NOMO-1 treated with DMSO at 0.1 percent for 48 hours (cell line): ENCODE results near the gene TFDP2.
"Not testable (repeated sequence)": the region's sequence is repeated elsewhere in the genome, so short reads cannot be mapped to it uniquely, and the experiment has no call there.

ENCODE experiments used
- DNase-seq: peaks from one replicate; lab custom pipeline; 2025; ENCODE audit not compliant: unreplicated experiment; lab: John Stamatoyannopoulos, UW

Gene TFDP2

DNA sequence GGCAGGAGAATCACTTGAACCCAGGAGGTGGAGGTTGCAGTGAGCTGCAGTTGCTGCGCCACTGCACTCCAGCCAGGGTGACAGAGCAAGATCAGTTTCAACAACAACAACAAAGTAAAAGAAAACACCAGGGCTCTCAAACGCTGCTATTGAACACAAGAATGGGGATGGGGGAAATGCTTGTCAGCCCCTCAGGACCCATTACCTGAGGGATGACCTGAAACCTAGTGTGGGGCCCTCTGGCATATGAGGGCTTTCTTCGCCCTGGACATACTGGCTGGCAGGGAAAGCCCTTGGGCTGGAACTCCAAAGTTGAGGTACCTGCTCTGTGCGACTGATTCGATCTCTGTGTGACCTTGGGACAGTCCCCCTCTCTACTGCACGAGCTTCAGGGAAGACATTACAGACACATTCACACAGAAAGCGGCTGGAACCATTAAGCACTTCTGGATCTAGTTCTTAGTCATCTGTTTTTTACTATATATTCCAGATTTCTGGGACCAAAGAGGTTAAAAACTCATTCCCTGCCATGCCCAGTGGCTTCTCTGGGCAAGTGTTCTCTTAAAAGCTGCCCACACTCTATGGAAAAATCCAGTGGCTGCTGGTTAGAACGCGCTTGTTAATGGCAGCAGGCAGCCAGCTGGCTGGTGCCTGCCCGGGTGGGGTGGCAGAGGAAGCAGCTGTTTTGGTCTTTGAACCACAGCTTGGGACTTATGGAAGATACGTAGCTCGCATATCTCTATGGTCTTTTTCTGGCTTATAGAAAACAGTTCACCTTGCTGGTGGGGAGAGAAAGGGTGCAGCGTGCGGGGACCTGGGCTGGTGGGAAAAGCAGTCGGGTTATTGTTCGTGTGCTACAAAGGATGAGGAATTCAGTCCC, 215.7 kb downstream of the TFDP2 start:
- DNase-seq = no peak

DNA sequence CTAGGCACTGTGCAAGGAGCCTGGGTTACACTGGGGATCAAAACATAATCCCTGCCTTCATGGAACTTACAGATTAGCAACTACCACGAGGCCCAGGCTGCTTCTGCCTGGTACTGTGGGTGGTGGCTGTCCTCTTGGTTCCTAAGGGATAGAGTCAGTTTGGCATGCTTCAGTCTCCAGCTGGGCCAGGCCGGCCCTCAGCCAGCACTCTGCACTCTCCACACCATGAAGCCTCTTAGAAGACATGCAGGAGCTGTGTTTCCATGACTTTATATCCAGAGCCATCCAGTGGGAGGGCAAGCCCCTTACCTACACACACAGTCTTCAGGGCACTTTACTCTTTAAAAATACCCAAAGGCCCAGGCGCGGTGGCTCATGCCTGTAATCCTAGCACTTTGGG, 218.5 kb downstream of the TFDP2 start:
- DNase-seq = no peak

DNA sequence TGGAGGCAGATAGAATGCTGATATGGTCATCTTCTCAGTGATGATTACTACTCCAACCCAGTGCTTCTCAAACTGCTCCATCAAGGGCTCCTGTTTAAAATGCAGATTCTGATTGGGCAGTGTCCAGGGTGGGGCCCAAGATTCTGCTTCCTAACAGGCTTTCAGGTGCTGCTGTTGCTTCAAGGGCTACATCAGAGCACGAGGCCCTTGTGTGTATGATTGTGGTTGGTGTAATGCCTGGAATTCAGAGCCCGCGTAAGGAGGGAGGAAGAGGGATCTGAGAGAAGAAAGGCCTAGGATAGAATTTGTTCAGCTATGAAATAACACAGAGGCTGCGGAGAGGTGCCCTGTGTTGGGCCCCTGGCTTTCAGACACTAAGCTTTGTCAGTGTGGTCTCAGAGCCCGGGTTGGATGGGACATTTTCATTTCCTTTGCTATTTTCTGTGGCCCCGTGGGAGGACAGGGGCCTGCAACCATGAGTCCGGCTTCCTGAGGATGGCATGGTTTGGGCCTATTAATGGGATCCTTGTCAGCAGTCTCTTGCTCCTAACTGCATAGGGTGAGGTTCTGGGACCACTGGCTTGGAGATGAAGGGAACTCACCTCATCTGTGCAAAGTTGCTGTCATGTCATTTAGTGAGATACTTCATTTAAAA, 219.9 kb downstream of the TFDP2 start:
- no peak for DNase-seq

DNA sequence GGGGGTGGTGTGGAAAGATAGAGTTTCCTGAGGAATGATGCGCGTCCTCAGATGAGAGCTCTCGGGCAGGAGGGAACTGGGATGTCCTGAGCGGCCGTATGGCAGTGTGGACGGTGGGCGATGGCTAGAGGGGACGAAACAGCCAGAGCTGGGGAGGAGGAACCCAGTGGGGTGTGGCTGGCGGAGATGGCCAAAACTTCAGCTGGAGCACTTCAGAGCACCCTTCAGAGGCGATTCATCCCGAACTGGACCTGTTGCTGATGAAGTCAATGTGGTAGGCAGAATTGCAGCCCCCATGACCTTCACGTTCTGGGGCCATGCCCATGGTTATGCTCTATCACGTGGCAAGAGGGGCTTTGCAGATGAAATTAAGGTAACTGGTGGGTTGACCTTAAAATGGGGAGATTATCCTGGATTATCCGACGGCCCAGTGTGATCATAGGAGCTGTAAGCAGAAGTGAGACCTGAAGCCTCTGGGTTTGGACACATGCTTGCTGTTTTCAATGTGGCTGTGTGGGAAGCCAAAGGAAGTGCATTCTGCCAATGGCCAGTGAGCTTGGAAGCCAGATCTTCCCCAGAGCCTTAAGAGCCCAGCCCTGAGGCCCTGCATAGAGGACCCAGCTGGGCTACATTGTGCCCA, 220.6 kb downstream of the TFDP2 start:
- DNase-seq = no peak

DNA sequence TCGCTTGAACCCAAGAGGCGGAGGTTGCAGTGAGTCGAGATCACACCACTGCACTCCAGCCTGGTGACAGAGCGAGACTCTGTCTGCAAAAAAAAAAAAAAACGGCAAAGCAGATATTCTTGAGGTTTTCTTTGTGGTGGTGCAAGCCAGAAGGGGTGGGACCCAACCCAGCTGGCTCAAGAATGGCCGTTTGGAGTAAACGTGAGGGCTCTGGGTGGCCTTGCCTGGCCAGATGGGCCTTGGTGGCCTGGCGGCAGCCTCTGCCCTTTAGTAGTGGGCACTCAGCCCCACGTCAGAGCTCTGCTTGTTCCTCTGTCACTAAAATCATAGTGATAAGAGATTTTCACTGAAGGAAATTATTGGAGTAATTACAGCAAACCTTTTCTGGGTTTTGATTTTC, 222.4 kb downstream of the TFDP2 start:
- no peak for DNase-seq

DNA sequence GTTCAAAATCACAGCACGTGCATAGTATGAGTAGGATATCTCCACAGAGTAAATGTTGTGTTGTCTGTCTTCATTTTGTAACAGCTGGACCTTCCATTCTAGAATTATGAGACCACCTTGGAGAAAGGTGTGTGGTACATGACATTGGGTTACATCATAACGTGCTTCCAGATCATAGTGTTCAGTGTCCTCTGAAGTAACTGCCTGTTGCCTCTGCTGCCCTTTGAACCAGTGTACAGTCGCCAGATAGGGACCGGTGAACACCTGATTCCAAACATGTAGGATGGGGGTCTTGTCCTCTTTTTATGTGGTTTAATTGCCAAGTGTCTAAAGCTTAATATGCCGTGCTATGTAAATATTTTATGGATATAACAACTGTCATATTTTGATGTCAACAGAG, 223.7 kb downstream of the TFDP2 start:
- DNase-seq = not testable (repeated sequence)

DNA sequence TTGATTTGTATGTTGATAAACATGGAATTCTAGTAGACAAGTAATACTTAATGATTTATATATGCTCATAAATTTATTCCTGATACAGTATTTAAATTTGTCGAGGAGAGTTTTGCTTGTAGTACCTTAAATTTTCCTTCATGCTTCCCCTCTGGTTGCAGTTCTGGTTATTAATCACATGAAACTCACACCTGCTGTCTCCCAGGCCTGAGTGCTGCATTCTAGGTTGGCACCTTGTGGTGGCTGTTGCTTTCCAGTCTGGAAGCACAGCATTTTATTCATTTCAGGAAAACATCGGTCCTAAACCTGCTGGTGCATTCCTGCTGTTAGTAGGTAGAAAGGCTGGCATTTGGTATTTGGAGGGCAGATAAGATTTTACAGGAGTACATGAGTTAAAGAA, 228.0 kb downstream of the TFDP2 start:
- no peak for DNase-seq

DNA sequence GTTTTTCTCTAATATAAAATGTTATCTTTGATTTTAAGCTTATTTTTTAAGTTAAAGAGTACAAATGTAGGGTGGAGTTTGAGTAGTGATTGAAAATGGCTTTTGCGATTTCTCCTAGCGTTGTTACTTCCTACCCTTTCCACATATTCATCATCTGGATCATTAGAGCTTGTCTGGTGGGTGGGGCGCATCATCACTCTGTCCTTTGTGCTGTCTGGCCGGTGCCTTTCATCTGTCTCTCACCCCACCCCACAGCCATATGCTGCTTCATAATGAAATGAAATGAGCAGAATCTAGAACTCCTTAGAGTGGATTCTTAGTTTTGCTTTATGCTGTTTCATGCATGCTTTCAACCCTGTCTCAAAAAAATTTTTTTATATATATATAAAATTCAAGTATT, 228.6 kb downstream of the TFDP2 start:
- DNase-seq = no peak

DNA sequence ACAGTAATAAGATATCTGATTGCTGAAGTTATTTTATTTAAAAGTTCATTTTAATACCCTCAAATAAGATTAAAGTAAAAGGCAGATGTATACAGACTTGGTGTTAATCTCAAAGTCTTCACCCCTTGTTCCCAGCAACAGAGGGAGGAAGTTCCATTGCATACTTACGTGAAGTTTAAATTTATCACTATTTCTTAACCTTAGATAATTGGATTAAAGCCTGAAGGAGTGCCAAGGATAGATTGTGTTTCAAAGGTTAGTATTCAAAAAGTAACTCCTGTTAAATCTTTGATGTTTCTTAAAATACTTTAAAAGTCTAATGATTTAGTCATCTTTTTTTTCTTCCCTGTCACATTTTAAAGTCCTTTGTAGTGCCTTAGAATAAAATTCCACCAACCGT, 233.6 kb downstream of the TFDP2 start:
- no peak for DNase-seq

DNA sequence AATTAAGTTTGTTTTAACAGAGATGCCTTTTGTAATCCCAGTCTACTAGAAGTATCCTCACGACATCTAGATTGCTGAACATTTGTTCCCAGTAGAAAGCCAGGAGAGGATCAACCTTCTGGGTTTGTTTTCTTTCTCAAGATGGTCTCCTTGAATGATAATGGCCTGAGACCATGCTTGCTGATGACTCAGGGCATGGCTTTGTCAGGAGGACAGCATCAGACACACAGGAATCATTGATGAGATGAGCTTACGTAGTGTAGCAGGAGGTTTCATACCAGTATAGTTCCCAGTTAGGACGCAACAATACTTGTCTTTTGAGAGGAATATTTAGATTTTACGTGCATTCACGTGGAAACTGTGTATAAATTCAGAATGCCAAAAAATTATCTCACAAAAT, 234.3 kb downstream of the TFDP2 start:
- DNase-seq = no peak

DNA sequence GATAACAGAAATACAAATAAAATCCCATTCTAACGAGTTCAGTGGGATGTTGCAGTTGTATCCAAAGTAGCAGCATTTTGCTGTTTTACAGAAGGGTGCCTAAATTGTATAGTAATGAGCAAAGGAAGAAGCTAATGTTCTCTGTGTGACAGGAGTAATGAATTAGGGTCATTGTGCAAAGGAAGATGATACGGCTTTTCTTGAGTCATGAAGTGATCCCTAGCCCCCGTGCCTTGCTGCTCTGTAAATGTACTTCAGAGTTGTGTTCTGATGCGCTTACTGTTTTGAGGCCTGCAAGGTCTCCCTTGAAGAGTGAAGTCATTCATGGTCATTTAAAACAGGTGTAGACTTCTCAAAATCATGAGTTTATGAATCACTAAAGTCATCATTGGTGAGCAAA, 235.0 kb downstream of the TFDP2 start:
- peak; percentile 15 for DNase-seq

DNA sequence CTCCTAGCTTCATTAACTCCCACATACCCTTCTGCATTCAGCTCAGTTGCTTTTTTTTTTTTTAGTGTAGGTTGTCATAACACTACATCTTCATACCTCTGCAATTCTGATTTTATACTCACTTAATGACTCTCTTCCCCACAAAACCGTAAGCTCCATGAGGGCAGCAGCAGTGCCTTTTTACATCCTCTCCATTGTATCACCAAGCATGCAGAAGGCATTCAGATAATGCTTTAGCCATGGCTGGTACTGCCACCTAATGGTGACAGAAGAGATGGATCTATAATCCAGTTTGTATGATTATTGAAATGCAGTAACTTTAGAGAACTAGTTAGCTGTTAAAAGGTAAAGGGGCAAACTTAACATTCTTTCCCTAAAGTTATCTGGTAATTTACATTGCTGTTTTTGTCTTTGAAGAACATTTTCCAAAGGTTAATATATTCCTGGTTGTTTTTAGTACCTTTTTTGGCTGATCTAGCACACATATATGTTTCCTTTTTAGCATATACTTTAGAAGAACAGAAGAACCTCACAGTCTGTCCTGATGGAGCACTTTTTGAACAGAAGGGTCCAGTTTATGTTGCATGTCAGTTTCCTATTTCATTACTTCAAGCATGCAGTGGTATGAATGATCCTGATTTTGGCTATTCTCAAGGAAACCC, 236.1 kb downstream of the TFDP2 start:
- peak; percentile 76 for DNase-seq

DNA sequence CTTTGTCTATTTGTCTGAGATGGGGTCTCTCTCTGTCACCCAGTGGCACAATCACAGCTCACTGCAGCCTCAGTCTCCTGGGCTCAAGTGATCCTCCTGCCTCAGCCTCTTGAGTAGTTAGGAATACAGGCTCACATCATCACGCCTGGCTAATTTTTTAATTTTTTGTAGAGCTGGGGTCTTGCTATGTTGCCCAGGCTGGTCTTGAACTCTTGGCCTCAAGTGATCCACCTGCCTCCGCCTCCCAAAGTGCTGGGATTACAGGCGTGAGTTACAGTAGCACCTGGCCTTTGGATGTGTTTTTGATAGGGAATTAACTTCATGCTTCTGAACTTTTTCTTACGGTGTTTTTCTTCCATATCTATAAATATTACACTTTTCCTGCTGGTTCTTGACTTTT, 239.4 kb downstream of the TFDP2 start:
- DNase-seq = not testable (repeated sequence)

DNA sequence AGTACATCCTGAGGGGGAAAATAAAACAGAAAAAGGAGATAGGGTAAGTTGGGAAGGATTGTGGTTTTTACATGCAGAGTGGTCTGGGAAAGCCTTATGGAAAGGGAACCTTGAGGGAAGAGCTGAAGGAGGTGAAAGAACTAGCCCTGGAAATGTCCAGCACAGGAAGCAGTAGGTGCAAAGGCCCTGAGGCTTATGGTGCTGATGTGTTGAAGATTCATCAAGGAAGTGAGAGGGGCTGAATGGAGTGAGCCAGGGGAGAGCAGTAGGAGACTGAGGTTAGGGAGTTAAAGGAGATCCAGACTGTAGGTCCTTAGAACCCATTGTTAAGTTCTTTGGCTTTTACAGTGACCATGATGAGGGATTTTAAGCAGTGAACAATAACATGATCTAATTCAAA, 239.9 kb downstream of the TFDP2 start:
- DNase-seq = no peak

DNA sequence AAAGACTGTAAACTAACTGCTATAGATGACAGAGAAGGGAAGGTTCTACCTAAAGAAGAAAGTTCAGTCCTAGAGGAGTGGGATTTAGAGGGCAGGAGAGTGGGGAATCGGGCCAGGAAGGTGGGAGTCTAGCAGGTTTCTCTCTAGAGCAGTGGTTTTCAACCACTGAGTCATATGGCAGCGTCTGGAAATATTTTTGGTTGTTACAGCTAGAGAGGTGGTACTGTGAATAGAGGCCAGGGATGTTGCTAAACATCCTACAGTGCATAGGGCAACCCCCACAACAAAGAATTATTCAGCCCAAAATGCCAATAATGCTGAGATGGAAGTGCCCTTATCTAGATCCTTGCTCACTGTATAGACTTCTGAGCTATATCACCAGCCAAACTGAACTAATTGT, 244.2 kb downstream of the TFDP2 start:
- DNase-seq = no peak

DNA sequence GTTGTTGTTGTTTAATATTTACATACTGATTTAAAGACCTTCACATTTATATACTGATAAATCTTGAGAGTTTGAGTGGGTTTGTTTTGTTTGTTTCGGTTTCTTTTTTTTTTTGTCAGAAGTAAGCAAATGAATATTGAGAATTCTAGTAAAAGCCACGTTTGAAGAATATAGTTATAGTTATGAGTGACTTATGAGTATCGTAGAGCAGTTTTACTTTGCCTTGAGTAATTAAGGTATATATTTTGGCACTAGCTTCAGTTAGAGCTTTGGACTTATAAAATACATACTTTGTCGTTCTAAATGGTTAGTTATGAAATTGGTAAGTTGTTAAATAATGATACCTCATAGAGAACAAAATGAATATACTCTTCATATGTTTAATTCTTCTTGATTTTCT, 245.1 kb downstream of the TFDP2 start:
- no peak for DNase-seq

DNA sequence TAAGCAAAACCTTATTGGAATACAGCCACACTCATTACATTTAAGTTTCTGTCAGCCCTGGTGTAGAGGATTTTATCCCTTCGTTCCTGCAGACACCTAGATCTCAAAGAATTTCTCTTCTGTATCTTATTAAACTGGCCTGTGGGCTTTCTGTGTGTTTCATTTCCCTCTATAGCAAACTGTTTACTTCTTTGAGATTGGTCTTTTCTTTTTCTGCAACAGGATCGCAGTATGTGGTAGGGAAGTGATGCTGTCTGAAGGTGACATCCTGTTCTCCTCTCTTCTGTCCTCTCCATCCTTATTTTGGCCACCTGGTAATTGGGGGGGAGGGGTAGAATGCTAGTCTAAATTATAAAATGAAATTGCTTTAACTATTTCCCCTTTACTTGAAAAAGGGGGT, 247.4 kb downstream of the TFDP2 start:
- no peak for DNase-seq

DNA sequence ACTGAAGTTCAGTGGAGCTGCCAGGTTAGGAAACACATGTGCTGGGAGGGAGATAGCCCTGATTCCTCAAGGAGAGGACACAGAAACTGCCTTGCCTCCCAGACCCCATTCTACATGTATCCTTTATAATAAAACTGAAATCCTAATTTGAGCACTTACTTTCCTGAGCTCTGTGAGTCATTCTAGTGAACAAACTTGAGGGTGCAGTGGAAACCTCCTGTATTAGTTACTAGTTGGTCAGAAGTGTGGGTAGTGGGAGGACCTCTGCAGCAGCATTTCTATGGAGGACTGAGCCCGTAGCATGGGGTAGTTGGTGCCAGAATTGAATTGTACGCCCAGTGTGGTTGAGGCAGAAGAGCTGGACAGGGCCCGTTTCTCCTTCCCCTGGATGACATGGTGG, 249.0 kb downstream of the TFDP2 start:
- DNase-seq = no peak

DNA sequence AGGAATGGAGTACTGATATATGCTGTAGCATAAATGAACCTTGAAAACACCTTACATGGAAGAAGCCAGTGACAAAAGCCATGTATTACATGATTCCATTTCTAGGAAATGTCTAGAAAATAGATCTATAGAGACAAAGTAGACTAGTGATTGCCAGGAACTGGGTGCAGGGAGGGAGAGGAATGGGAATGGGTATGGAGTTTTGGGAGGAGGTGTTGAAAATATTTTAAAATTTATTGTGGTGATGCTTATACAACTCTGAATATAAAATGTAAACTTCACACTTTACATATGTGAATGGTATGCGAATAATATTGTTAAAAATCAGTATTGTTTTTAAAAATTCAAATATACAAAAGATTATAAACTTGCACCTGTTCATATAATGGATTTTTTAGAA, 250.4 kb downstream of the TFDP2 start:
- DNase-seq = no peak

DNA sequence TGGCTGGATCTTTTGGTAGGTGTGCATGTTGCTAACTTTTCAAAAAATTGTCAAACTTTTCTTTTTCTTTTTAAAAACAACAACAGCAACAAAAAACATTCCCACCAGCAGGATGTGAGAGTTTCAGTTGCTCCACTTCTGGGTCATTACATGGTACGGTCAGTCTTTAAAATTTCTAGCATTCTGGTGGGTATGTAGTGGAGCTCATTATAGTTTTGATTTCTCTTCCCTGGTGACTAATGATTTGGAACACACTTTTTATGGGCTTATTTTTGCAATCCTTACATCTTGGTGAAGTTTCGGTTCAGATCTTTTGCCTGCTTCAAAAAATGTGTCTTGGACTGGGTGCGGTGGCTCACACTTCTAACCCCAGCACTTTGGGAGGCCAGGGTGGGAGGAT, 253.6 kb downstream of the TFDP2 start:
- DNase-seq = no peak

DNA sequence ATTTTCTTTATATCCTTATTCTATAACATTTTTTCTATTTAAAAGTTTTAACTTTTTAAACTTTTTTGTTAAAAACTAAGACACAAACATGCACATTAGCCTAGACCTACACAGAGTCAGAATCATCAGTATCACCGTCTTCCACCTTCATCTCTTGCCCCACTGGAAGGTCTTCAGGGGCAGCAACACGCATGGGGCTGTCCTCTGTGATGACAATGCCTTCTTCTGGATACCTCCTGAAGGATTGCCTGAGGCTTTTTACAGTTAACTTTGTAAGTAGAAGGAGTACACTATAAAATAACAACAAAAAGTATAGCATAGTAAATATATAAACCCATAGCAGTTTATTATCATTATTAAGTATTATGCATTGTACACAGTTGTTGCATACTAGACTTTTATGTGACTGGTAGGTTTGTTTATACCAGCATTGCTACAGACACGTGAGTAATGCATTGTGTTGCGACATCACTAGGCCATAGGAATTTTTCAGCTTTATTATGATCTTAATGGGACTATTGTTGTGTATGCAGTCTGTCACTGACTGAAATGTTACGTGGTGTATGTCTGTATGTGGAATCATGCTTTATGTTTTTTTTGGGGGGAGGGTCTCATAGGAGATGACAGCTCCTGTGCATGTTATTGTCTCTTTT, 254.7 kb downstream of the TFDP2 start:
- DNase-seq = peak; percentile 55
